GM21390 (cell line): ENCODE data around the gene CLEC4G.

ENCODE experiments used
- ATAC-seq: cut with Tn5 transposase; IDR thresholded peaks from one replicate; pipeline ENCODE4 v1.9.1; 2021; ENCODE audit not compliant: unreplicated experiment

CLEC4G gene

DNA sequence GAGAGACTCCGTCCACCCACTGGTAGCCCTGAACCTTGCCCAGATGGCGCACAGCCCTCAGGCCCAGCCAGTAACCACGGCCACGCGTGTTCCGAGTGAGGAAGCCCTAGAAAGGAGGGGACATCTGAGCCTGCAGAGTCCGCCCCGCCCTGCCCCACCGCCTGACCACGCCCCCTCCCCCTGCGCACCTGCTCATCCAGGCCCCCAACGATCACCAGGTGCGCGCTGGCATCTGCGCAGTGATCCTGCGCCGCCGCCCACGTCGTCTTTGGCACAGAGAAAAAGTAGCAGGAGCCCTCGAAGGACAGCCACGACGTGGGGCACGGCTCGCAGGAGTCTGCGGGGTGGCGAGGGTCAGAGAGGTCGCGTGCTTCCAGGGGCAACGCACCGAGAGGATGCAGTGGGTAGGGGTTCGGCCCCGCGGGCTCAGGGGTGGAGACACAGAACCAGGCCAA lies 2.1 kb downstream of the CLEC4G start:
- no peak for ATAC-seq

- ATAC-seq = no peak
Measured at GRCh38 chr19:7729211-7729610, 2.7 kb downstream of the CLEC4G start.

DNA sequence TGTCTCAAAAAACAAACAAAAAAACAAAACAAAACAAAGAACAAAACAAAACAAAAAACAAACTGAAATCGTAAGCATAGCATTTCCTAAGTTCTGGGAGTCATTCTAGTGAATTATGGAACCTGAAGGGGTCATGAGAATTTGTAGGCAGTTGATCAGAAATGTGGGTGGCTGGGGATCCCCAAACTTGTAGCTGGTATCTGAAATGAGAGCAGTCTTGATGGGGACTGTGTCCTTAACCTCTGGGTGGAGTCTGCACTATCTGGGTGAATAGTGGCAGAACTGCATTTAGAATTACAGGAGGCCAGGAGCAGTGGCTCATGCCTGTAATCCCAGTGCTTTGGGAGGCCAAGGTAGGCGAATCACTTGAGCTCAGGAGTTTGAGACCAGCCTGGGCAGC lies 6.1 kb downstream of the CLEC4G start:
- no peak for ATAC-seq

GRCh38 chr19:7722231-7722651 lies 9.7 kb downstream of the CLEC4G start:
- ATAC-seq = no peak

- ATAC-seq = no peak
Measured at GRCh38 chr19:7720351-7720750, 11.6 kb downstream of the CLEC4G start.

GRCh38 chr19:7718668-7719067 lies 13.2 kb downstream of the CLEC4G start:
- ATAC-seq = no peak

DNA sequence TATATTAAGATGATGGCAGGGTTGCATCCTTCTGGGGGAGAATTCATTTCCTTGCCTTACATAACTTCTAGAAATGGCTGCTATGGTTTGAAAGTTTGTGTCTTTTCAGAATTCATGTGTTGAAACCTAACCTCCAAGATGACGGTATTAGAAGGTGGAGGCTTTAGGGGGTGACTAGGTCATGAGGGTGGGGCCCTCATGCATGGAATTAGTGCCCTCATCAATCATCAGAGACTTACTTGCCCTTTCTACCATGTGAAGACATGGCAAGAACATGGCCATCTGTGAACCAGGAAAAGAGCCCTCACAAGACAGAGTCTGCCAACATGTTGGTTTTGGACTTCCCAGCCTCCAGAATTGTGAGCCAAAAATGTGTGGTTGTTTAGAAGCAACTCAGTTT lies 15.1 kb downstream of the CLEC4G start:
- ATAC-seq = no peak

- no peak for ATAC-seq
Measured at GRCh38 chr19:7715671-7716070, 16.2 kb downstream of the CLEC4G start.

GRCh38 chr19:7710616-7711015 lies 21.3 kb downstream of the CLEC4G start:
- ATAC-seq = no peak

DNA sequence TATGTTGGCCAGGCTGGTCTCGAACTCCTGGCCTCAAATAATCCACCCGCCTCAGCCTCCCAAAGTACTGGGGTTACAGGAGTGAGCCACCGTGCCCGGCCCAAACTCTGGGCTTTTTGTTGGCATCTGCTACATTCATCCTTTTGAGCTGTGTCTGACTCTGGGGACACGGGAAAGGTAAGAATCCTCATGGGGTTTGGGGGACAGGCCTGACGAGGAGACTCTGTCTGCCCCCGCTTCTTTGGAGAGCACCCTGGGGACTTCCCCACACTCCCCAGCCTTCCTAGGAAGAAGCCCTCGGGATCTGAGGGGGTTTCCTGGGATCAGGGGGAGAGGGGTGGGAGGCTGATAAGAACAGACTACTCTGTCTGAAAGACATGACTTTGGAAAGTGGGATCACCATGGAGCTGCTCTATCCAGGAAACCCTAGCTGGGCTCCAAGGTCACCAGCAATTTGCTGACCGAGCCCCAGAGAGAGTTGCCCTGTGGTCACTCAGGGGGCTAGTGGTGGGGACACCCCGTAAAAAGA lies 21.9 kb downstream of the CLEC4G start:
- no peak for ATAC-seq

GRCh38 chr19:7706955-7707456 lies 24.9 kb downstream of the CLEC4G start:
- ATAC-seq = no peak

DNA sequence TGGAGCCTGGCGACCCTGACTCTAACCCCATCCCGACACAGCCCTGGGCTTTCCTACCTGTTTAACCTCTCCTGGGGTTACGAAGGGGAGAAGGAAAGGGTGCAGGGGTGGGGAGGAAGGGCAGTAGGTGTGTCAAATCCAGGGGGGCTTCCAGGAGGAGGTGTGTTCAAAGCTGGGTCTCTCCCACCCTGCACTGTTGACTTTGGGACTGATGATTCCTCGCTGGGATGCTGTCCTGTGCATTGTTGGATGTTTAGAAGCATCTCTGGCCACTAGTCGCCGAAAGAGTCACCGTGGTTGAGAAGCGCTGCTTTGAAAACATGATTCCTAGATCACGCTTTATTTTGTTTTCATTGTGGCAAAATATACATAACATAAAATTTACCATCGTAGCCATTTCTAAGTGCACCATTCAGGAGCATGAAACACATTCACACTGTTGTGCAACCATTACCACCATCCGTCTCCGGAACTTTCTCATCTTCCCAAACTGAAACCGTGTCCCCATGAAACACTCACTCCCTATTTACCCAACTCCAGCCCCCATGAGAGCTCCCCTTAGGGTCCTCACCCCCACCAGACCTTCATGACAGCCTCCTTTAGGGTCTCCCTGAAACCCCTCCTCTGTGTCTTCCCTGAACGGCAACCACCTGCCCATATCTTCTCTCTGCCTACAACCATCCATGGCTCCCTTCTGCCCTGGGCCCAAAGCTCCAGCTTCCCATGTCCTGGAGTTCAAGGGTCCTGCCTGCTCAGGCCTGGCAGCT lies 25.5 kb downstream of the CLEC4G start:
- no peak for ATAC-seq

- ATAC-seq = peak; percentile 34
Measured at GRCh38 chr19:7705387-7706187, 26.3 kb downstream of the CLEC4G start.

DNA sequence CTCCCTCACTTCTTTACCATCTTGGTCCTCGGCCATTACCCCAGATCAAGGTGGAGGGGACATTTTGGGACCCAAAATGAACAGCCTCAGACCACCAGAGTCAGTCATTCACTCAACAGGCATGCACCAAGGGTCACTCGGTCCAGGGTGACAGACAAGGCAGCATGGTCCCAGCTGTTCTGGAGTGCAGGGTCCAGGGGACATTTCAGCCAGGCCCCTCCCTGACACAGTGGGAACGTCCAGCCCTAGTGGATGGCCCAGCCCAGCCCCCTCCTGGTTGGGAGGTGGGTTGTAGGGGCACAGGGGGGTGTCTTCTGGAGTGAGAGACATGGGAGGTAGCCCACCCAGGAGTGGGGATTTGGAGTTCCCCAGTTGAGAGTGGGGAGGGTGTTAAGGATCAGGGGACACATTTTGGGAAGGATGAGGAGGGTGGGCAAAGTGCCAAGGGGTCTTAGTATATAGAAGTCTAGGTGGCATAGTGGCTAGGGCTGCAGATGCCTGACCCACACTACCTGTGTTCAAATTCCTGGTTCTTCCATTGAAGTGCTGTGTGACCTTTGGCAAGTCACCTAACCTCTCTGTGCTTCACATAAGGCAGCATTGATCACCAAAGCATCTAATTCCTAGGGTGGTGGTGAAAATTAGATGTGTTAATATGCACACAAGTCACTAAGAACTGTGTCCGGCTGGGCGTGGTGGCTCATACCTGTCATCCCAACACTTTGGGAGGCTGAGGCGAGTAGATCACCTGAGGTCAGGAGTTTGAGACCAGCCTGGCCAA lies 27.4 kb downstream of the CLEC4G start:
- ATAC-seq = no peak

GRCh38 chr19:7703332-7703731 lies 28.6 kb downstream of the CLEC4G start:
- ATAC-seq = no peak

GRCh38 chr19:7701654-7702457 lies 30.1 kb downstream of the CLEC4G start, which contains the start of gene FCER2:
FCER2 (minus strand) TSS chr19:7702131; CDS start chr19:7699760, 2,371 bp downstream.
- peak; percentile 57 for ATAC-seq

GRCh38 chr19:7701049-7701653 lies 30.8 kb downstream of the CLEC4G start:
- ATAC-seq = no peak

DNA sequence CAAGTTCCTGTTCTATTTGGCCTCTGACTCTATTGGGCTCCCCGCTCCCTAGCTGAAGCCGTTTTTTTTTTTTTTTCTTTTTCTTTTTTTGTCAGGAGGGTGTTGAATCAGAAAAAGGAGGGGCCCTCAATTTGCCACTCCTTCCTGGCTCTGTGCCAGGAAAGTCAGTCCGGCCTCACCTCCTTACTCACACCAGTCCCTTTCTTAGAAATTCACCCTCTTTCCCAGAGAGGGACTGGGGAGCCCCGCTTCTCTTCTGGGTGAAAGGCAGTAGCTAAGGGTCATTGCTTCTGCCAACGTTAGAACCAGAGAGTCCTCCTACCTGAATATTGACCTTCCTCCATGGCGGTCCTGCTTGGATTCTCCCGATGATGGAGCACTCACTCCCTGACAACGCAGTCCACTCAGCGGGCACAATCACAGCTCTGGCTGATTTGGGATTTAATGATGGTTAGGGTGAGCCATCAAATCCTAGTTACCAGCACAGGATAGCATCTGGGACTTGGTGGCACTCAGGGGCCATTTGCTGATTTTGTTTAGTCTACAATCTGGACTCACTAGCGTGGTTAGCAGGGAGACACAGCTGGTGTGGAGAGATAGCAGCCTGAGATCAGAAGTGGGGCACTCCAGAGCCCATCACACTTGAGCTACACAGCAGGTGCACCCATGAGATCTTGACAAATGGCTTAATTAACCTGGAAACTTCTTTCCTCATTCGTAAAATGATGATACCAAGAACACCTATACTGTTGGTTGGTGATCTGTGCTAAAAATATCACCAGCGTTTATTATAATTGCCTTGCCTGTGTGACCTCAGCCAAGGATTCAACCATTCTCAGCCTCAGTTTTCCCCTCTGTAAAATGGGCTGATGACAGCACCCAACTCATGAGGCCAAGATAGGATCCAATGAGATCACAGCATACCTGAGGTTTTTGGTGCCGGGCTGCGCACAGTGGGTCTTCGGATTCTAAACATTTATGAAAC lies 32.2 kb downstream of the CLEC4G start:
- no peak for ATAC-seq
